Left ventricle myocardium inferior (tissue), 1 donor: ENCODE results near the gene HBA2. TPM values are rescaled to one million over a fixed set of nuclear protein-coding genes. Genes with fewer than 3 reads are reported as not detected.

Experiments
- DNase-seq: peaks from one replicate; pipeline ENCODE4 v3.0.0-alpha.2; 2020
- H3K27ac ChIP-seq: fragments of 200-600 bp; replicated peaks from 2 replicates; pipeline ENCODE4 v1.8.0; 2021
- H3K27me3 ChIP-seq: fragments of 200-600 bp; 2 replicates; pipeline ENCODE4 v1.8.0; 2021; ENCODE audit warnings: low read depth
- H3K36me3 ChIP-seq: fragments of 200-600 bp; 2 replicates; pipeline ENCODE4 v1.8.0; 2021
- H3K4me1 ChIP-seq: fragments of 200-600 bp; 2 replicates; pipeline ENCODE4 v1.8.0; 2021
- H3K4me3 ChIP-seq: fragments of 200-600 bp; 2 replicates; pipeline ENCODE4 v1.8.0; 2021; ENCODE audit warnings: mild to moderate bottlenecking, moderate library complexity
- H3K9me3 ChIP-seq: fragments of 200-600 bp; replicated peaks from 2 replicates; pipeline ENCODE4 v1.8.0; 2021
- intact Hi-C: fragments of 100-400 bp; cut with micrococcal nuclease; formaldehyde crosslinking; loops from one replicate; pipeline ENCODE4 v1.11.0; 2022
- total RNA-seq: library from RNA; stranded (reverse); fragmentation: NEBNext Ultra II Directional; extraction: Animal tissue kit (Norgen Biotek cat#: 25700); gene quantifications from one replicate; pipeline ENCODE4 v1.2.1, GENCODE V29; 2021
- TF ChIP-seq, protein P1 (sequence below): fragments of 200-600 bp; IDR thresholded peaks from 2 replicates; pipeline ENCODE4 v1.8.0; 2021; ENCODE audit warnings: antibody characterized with exemption, mild to moderate bottlenecking, borderline replicate concordance
- donor health status: DM: no; HTN: yes; CAD: no; lungs with severe emphysema.

HBA2 gene
- total RNA-seq, 1 donor from 2014 or later, result 59.1 TPM

DNA sequence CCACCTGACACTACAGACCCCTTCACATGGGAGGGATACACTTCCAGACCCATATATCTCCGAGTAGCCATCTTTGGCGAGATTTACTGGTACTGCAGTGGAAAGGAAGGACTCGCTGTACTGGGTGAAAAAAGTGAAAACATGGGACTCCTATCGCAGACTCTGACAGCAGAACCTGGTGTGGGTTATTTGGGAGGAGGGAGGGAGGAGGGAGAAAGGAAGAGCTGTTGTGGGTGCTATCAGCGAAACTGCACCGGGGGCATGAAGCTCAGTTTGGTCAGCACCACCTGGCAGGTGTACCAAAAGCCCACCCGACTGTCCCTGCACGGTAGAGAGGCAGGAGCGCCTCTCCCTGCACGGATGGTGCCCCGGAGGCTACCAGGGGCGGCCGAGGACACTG lies 12.5 kb downstream of the HBA2 start:
- TF ChIP-seq, protein P1, sequence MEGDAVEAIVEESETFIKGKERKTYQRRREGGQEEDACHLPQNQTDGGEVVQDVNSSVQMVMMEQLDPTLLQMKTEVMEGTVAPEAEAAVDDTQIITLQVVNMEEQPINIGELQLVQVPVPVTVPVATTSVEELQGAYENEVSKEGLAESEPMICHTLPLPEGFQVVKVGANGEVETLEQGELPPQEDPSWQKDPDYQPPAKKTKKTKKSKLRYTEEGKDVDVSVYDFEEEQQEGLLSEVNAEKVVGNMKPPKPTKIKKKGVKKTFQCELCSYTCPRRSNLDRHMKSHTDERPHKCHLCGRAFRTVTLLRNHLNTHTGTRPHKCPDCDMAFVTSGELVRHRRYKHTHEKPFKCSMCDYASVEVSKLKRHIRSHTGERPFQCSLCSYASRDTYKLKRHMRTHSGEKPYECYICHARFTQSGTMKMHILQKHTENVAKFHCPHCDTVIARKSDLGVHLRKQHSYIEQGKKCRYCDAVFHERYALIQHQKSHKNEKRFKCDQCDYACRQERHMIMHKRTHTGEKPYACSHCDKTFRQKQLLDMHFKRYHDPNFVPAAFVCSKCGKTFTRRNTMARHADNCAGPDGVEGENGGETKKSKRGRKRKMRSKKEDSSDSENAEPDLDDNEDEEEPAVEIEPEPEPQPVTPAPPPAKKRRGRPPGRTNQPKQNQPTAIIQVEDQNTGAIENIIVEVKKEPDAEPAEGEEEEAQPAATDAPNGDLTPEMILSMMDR, result no peak
- no peak for DNase-seq
- intact Hi-C loops, result no loop called here
- peaks cover 14% of the 10 kb centered on the region for H3K4me1 ChIP-seq
- no peaks in the 10 kb centered on the region for H3K9me3 ChIP-seq
- H3K27ac ChIP-seq, result no peak overlapping the region
- no peak overlapping the region for H3K4me3 ChIP-seq
- peaks cover 10% of the 10 kb centered on the region for H3K27me3 ChIP-seq
- peaks cover 30% of the 10 kb centered on the region for H3K36me3 ChIP-seq

DNA sequence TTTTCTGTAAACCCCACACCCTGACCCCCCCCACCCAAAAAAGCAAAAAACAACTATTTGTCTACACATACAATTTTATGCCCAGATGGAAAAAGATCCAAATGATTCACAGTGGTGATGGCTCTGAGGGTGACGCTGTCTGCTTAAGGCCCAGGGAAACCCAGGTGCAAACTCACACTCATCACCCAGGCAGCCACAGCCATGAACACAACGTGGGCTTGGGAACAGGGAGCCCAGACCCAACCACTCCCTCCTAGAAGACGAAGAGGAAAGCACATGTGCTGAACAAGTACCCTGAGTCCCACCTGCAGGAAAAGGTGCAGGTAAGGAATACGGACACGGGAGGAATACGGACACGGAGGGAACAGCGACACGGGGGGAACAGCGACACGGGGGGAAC lies 13.0 kb downstream of the HBA2 start:
- no peak overlapping the region for H3K27ac ChIP-seq
- no peak for DNase-seq
- peaks cover 9% of the 10 kb centered on the region for H3K4me1 ChIP-seq
- H3K9me3 ChIP-seq, result no peaks in the 10 kb centered on the region
- H3K27me3 ChIP-seq, result peaks cover 5% of the 10 kb centered on the region
- intact Hi-C loops, result no loop called here
- no peak overlapping the region for H3K4me3 ChIP-seq
- peaks cover 35% of the 10 kb centered on the region for H3K36me3 ChIP-seq
- TF ChIP-seq, protein P1, result no peak

DNA sequence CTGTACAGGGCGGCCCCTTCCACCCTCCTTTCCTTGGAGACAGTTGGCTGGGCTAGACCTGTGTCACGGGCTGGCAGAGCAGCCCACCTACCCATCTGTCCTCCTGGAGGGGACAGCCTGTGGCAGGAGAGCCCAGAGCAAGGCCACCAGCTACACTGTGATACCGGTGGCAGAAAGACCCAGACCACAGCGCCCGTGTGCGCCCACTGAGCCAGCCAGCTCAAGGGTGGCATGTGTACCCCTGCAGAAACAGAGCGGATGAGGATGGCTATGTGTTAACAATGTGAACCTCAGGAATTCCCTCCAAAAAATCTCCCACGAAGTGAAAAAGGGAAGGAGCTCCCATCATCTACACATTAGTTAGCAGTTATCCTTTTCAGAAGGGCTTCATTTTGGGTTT lies 14.7 kb downstream of the HBA2 start:
- Histone ChIP-seq H3K9me3 (no peaks in the 10 kb centered on the region), H3K27me3 (no peaks in the 10 kb centered on the region)
- no peak for DNase-seq

DNA sequence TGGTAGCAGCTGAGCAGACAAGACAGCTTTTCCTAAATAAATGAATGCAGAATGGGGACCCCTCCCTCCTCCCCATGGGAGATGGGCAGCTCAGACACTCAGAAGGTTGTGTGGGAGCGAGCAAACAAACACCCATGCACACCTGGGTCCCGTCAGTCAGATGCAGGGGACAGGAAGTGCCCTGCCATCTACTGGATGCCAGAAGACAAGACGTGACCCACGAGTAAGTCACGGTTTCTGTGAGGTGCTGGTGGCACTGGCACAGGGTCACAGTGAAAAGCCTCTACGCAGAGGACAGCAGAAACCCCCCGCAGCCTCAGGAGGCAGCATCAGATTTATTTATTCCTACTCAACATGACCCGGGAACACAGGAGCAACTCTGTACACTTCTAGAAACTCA lies 16.0 kb downstream of the HBA2 start:
- intact Hi-C loops, result no loop called here
- TF ChIP-seq, protein P1, result no peak
- peaks cover 65% of the 10 kb centered on the region for H3K36me3 ChIP-seq
- no peaks in the 10 kb centered on the region for H3K4me1 ChIP-seq
- no peaks in the 10 kb centered on the region for H3K9me3 ChIP-seq
- H3K27me3 ChIP-seq, result no peaks in the 10 kb centered on the region
- no peak overlapping the region for H3K27ac ChIP-seq
- H3K4me3 ChIP-seq, result no peak overlapping the region
- DNase-seq, result no peak

More for the DNA sequence above, 14.7 kb downstream of the HBA2 start:
- TF ChIP-seq, protein P1, result no peak
- Histone ChIP-seq H3K27ac (no peak overlapping the region), H3K36me3 (peaks cover 52% of the 10 kb centered on the region), H3K4me3 (no peak overlapping the region), H3K4me1 (no peaks in the 10 kb centered on the region)
- intact Hi-C loops, result no loop called here

DNA sequence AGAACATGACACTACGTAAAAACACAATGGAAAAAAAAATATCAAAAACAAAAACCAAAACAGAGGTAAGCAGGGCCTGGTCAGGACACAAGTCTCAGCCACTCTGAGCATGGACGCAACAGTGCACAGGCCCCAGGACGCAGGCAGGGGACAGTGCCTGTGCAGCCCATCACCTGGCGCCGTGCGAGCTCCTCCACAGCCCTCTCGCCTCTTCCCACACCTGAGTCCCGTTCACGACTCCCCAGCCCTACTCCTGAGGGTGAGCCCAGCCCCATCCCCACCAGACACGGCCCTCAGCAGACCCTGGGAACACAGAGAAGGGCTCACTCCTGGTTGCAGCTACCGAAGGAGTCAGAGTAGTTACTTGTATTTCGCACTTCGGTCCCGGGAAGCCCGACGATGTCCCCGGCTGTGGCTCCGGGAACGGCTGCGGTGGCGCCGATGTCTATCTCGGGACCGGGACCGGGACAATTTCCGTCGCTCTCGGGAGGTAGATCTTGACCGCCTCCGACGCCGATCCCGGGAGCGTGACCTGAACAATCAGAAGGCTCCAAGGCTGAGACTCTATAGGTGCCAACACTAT lies 17.0 kb downstream of the HBA2 start:
- peaks cover 75% of the 10 kb centered on the region for H3K36me3 ChIP-seq
- no peaks in the 10 kb centered on the region for H3K4me1 ChIP-seq
- intact Hi-C loops, result no loop called here
- DNase-seq, result no peak
- no peak overlapping the region for H3K27ac ChIP-seq
- no peaks in the 10 kb centered on the region for H3K9me3 ChIP-seq
- H3K27me3 ChIP-seq, result no peaks in the 10 kb centered on the region
- TF ChIP-seq, protein P1, result no peak
- no peak overlapping the region for H3K4me3 ChIP-seq
